NCI-H187 treated with DMSO at 0.1 percent for 48 hours (cell line): ENCODE results near the gene EPS8L3.
"Not testable (repeated sequence)": the region's sequence is repeated elsewhere in the genome, so short reads cannot be mapped to it uniquely, and the experiment has no call there.

Experiments
- DNase-seq: peaks from one replicate; lab custom pipeline; 2025; lab: John Stamatoyannopoulos, UW

The EPS8L3 gene

DNA sequence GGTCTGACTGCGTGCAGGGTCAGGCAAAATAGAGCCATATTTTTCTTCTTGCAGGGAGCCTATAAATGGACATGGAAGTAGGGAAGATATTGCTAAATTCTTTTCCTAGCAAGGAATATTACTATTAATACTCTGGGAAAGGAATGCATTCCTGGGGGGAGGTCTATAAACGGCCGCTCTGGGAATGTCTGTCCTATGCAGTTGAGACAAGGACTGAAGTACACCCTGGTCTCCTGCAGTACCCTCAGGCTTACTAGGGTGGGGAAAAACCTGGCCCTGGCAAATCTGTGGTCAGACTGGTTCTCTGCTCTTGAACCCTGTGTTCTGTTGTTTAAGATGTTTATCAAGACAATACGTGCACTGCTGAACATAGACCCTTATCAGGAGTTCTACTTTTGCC, 54.8 kb downstream of the EPS8L3 start:
- not testable (repeated sequence) for DNase-seq

DNA sequence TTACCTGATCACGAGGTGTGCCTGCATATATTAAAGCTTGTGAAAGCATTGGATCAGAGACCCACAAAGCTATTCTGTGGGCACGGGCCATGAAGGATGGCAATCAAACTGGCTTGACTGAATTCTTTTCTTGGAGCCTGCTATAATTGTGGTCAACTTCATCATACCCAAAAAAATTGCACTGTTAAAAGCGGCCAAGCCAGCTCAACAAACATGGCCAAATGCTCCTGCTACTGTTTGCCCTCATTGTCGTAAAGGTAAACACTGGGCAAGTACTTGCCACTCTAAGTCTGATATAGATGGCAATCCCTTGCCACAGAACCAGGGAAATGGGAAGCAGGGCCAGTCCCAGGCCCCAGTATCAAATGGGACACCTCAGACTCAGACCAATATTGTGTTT, 58.3 kb downstream of the EPS8L3 start:
- DNase-seq = no peak

DNA sequence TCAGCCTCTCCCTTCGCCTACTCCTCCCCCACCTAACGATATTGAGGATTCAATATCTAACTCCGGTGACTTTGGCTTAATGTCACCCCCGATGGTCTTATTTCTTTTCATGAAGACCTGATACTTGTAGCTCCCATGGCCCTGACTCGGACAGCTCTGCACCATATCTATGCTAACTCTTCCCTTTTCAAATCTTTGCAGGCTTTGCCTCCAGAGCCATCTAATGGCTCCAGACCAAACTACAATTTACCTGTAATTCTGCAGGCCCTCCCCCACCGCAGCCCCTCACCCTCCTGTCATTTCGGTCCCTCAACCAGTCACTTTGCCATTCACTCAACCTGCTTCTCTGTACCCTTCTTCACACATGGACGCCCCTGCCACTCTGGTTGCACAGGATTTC, 59.5 kb downstream of the EPS8L3 start:
- DNase-seq = no peak

DNA sequence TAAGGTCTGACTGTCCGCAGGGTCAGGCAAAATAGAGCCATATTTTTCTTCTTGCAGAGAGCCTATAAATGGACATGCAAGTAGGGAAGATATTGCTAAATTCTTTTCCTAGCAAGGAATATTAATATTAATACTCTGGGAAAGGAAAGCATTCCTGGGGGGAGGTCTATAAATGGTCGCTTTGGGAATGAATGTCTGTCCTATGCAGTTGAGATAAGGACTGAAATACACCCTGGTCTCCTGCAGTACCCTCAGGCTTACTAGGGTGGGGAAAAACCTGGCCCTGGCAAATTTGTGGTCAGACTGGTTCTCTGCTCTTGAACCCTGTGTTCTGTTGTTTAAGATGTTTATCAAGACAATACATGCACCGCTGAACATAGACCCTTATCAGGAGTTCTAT, 60.8 kb downstream of the EPS8L3 start:
- DNase-seq = not testable (repeated sequence)
